ENCODE results near the gene CTNNA2.

- no peak for TF ChIP-seq MAX (IDR thresholded peaks at IDR 0.05; ENCODE audit: low read depth)
- no peak for TF ChIP-seq CTCF (IDR thresholded peaks at IDR 0.05)
- no peak for TF ChIP-seq MEF2A (IDR thresholded peaks at IDR 0.05; ENCODE audit: borderline replicate concordance, low read depth)
- no peak for TF ChIP-seq SIN3A (IDR thresholded peaks at IDR 0.05; ENCODE audit: borderline replicate concordance, low read depth, low read length)
- TF ChIP-seq REST (IDR thresholded peaks at IDR 0.05; ENCODE audit: low read depth, low read length) = no peak
- TF ChIP-seq USF1 (IDR thresholded peaks at IDR 0.05; ENCODE audit: borderline replicate concordance, low read depth) = no peak
Observed at GRCh38 chr2:79938648-79939047, 425.8 kb downstream of the CTNNA2 start.

All from SK-N-SH (cell line).